Activated naive CD4-positive, alpha-beta T cell (primary cell): ENCODE data around the gene NOP53.
A peak's percentile ranks its signal among the peaks of the same experiment; 100 is the strongest.
"Not testable (repeated sequence)": the region's sequence is repeated elsewhere in the genome, so short reads cannot be mapped to it uniquely, and the experiment has no call there.

ENCODE experiments used
- DNase-seq, 4 experiments: peaks; one replicate each; lab custom pipeline; 2025; lab: John Stamatoyannopoulos, UW

NOP53 gene

DNA sequence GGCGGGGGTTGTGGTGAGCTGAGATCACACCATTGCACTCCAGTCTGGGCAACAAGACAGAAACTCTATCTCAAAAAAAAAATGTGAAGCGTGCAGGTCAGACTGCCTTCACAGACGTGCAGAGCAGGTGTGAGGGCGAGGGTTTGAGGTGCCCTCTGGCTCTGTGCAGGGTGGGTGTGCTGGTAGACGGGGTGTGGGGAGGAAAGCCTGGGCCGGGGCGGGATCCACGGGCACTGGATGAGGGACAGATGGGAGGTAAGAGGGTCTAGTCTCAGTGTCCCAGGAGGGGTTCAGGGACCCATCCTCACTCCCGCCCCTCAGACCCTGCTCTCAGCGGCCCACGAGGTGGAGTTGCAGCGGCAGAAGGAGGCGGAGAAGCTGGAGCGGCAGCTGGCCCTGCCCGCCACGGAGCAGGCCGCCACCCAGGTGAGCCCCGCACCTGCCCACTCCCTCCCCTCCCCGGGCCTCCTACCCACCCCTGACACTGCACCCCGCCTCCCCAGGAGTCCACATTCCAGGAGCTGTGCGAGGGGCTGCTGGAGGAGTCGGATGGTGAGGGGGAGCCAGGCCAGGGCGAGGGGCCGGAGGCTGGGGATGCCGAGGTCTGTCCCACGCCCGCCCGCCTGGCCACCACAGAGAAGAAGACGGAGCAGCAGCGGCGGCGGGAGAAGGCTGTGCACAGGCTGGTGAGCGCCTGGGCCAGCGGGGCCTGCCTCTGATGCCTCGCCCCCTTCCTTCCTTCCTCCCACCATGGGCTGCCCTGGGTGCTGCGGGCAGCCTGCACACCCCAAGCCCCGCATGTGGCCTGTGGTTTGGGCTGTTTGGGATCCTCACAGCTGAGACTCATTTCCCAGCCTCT, 9.1 kb downstream of the NOP53 start:
- no peak for DNase-seq

DNA sequence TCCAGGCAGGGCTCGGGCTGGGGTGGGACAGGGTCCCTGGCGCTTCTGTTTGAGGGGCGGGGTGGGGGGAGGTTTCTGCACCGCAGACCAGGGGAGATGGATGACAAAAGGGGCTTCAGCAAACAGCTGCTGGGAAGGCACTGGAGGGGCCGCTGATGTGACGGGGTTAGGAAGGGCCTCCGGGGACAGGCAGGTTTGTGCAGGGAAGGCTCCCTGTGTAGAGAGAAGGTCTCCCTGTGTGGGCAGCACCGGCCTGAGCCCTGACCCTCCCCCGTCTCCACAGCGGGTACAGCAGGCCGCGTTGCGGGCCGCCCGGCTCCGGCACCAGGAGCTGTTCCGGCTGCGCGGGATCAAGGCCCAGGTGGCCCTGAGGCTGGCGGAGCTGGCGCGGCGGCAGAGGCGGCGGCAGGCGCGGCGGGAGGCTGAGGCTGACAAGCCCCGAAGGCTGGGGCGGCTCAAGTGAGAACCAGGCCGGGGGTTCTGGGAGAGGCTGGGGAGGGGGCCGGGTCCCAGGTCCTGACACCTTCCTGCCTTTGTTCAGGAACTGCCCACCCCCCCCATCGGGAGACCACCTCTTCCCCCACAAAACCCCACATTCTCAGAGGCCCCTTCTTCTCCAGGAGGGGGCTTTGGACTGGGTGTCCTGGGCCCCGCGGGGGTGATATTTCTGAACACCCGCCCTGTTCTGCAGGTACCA, 9.9 kb downstream of the NOP53 start:
- DNase-seq, result no peak

DNA sequence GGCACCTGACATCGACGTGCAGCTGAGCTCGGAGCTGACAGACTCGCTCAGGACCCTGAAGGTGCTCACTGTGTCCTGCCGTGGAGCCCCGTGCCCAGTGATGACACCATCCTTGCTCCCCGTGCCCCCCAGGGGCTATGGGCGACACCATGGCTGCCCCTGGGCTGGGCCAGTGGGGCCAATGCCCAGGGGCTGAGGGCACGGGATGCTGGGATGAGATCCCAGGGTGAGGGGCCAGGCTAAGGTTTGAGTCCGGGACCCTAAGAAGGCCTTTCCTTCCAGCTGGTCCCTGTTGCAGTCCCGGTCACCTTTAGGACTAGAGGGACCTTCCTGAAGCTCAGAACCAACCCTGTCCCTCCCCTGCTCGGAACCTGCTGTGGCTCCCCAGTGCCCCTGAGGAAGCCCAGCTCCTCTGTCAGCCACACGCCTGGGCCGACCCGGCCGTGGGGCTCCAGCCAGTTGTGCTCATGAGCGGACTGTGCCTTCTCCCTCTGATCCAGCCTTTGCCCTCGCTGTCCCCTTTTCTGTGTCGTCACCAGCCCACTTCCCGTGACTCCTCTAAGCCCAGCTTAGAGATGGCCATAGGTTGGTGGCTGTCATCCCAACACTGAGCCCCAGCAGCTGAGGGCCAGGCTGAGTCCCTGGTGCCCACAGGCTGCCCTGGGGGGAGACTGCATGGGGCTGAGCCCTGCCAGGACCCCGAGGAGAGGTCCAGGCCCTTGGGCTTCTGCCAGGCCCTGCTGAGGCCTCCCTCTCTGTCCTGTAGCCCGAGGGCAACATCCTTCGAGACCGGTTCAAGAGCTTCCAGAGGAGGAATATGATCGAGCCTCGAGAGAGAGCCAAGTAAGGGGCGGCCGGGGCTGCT, 10.6 kb downstream of the NOP53 start:
- no peak for DNase-seq

DNA sequence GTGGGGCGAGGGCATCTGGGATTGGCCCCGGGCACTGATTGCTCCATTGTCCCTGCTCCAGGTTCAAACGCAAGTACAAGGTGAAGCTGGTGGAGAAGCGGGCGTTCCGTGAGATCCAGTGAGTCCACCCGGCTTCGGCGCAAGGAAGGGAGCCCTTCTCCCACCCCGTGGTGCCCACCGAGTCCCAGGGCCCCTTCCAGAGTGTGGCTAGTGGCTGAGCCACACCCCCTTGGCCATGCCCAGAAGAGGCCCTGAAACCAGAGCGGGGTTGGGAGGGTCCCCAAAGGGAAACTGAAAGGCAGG, 11.2 kb downstream of the NOP53 start:
- no peak for DNase-seq

DNA sequence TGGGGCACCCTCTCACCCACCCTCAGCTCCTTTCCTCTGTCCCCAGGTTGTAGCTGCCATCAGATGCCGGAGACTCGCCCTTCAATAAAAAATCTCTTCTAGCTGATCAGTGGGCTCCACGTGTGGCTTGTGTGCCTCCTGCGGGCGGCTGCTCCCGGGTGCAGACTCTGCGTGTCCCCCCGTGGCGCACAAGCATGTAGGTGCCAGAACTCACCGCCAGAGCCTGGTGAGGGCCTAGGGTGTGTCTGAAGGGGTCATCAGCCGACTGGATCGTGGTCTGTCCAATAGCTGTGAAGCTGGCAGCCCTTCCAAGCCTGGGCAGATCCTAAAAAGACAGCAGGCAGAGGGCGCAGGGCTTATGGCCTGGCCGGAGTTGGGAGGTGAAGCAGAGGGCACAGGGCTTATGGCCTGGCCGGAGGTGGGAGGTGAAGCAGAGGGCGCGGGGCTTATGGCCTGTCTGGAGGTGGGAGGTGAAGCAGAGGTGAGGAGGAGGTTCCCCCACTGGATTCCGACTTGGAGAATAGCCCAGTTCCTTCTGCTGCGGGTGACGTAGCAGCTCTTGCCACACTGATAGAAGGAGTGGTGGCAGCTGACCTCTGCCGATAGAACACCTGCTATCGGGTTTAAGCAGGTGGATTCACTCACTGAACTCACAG, 11.7 kb downstream of the NOP53 start:
- no peak for DNase-seq

DNA sequence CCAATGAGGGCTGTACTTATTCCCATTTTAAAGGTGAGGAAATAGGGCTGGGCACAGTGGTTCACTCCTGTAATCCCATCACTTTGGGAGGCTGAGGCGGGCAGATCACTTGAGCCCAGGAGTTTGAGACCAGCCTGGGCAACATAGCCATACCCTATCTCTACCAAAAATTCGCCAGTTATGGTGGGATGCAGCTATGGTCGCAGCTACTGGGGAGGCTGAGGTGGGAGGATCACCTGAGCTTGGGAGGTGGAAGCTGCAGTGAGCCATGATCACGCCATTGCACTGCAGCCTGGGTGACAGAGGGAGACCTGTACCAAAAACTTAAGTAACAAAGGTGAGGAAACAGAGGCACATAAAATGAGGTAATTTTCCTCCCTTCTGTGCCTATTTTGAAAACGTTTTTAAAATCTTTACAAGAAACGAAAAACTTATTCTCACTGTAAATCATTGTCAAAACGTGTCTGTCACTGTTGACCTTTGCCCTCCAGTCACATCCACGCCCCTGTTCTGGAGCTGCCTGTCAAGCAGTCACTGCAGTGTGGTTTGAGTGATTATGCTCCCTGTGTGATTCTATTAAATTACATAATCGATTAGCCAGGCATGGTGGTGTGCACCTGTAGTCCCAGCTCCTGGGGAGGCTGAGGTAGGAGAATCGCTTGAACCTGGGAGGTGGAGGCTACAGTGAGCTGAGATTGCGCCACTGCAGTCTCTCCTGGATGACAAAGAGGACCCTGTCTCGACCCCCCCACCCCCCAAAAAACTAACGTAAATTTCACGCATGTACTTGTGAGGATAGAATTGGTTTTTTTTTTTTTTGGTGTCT, 12.5 kb downstream of the NOP53 start:
- no peak for DNase-seq

DNA sequence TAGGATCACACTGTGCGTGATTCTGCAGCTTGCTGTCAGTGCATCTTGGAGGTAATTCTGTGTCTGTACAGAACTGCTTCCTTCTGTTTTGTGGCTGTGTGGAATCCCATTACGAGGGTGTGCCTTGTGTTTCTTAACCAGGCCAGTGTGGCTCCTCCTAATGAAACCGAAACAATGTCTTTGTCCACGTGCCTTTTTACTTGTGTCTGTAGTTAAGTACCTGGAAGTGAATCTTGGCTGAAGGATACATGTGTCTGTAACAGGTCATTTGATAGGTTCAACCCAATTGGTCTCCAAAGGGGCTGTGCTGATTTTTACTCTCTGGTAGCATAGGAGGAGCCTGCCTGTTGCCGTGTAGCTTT, 13.1 kb downstream of the NOP53 start:
- DNase-seq, result no peak

DNA sequence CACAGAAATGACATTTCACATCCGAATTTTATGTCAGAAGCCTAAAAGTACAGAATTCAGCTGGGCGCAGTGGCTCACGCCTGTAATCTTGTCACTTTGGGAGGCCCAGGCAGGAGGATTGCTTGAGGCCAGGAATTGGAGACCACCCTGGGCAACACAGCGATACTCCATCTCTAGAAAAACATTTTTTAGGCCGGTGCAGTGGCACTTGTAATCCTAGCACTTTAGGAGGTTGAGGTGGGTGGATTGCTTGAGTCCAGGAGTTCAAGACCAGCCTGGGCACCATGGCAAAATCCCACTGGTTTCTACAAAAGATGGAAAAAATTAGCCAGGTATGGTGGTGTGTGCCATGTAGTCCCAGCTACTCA, 15.3 kb downstream of the NOP53 start:
- no peak for DNase-seq

DNA sequence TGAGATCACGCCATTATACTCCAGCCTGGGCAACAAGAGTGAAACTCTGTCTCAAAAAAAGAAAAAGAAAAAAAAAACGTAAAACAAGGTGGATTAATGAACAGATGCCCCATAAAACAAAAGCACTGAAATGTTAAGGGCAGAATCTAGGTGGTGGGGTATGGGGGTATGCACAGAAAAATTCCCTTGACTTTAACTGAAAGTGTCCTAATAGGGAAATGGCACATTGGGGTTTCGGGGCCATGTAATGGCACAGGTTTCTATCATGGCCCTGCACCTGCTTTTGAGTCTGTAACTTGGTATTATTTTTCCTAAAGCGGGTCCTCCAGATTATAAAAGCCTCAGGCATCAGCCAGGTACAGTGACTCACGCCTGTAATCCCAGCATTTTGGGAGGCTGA, 16.2 kb downstream of the NOP53 start:
- no peak for DNase-seq

DNA sequence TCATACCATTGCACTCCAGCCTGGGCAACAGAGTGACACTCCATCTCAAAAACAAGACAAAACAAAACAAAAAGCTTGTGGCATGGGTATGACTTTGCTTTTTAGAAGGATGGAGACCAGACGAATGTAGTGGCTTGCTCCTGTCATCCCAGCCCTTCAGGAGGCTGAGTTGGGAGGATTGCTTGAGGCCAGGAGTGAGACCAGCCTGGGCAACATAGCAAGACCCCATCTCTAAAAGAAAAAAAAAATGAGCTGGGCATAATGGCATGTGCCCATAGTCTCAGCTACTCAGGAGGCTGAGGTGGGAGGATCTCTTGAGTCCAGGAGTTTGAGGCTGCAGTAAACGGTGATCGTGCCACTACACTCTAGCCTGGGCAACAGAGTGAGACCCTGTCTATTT, 16.8 kb downstream of the NOP53 start:
- no peak for DNase-seq

DNA sequence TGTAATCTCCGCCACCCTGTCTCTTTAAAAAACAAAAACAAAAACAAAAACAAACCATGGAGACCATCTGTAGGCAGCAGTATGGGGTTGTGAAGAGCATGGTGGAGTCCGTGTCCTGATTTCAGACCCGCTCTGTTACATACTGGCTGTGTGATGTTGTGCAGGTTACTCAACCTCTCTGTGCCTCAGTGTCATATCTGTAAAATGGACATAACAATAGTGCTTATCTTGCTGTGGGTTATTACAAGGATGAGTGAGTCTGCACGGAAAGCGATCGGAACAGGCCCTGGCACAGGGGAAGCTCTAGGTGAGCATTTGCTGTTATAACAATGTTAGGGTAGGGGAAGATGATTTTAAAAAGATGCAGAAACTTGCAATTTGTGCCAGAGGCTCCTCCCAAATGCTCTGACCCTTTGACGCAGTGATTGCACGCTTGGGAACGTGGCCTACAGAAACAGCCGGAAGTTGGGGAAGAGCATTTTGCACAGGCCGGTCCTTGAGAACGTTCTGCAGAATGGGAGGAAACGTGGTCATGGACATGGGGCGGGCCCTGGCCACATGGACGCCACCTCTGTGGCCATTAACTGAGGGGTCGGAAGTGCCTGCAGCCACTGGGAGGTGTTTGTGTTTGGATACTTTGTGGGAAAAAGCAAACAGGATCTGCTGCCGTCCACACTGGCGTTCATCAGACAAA, 17.4 kb downstream of the NOP53 start:
- no peak for DNase-seq

DNA sequence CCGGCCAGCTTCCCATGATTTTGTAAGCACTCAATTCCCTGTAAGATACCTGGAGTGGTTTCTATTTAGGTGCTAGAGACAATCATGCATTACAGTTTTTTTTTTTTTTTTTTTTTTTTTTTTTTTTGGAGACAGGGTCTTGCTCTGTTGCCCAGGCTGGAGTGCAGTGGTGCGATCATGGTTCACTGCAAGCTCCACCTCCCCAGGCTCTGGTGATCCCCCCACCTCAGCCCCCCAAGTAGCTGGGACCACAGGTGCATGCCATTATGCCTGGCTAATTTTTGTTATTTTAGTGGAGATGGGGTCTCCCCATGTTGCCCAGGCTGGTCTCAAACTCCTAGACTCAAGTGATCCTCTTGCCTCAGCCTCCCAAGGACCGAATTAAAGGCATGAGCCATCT, 19.4 kb downstream of the NOP53 start:
- DNase-seq, result not testable (repeated sequence)

DNA sequence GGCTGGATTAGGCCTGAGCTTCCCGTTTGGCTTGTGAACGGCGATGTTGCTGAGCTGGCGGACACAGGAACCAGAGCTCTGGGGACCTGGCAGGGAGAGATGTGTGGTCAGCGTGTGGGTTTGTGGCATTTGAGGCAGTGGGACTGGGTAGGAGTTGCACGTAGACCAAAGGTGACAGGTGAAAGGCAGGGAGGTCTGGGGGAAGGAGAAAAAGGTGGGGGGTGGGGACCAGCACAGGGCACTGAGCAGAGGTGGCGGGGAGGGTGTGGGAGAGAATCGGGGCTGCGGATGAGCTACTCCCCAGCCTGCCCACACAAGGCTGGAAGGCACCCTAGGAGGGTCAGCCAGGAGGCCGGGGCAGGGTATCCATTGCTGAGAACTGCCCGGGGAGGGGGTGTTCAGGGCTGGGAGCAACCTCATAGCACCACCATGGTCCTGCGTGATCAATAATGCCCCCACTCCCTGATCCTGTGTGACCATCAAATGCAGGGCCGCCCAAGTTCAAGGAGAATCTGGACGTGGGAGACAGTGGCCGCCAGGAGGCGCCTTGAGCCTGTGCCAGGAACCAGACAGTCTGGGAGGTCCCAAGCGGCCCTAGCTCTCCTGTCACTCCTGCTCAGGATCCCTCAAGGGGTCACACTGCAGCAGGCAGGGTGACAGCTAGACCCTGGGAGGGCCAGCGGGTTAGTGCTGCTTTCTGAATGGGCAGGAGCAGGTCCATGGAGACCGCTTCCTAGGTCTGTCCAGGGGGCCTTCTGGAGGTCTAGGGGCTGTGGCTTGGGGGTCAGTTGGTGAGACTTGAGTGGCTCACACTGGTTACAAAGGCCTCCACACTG, 20.4 kb downstream of the NOP53 start:
- DNase-seq, result peak in 2 of 4 experiments; percentile 10 to 33

DNA sequence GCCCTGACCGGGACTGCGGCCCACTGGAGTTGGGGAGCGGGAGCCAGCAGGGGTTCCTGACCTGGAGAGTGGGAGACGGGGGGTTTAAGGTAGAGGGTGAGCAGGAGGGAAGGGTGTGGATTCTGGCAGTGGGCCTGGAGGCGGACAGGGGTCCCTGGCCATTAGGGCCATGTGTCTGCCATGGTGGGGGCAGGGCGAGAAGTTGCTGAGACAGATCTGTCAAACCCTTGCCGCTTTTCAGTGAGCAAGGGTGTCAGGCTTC, 20.9 kb downstream of the NOP53 start:
- no peak for DNase-seq

DNA sequence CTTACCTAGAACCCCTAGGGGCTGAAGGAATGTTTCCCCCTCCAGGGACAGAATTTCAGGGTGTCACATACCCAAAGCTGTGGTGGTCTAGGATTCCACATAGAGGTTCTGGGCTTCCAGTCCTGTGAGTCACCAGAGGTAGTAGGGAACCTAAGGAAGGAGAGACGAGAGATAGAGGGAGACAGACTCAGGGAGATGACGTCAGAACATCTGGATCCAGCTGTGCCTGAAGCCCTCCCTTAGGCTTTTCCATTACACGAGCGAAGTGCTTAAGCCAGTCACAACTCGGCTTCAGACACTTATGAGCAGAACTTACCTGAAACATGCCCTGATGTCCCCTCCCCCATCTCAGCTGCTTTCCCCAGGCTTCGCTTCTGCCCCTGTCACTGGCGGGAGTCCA, 21.3 kb downstream of the NOP53 start:
- DNase-seq, result no peak

DNA sequence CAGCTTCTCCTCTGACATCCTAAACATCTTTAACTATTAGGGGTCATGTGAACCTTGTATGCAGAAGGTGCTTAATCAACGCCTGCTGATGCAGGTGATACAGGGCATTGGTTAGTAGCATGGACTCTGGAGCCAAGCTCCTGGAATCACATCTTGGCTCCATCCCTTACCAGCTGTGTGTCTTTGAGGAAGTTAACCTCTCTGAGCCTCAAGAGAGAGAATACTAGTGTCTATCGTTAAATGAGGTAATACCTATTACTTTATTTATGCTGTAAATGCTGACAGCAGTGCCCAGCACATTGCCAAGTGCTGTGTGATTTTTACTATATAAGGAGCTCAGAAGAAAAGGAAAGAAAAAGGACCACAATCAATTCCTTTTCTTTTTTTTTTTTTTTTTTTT, 22.0 kb downstream of the NOP53 start:
- no peak for DNase-seq

DNA sequence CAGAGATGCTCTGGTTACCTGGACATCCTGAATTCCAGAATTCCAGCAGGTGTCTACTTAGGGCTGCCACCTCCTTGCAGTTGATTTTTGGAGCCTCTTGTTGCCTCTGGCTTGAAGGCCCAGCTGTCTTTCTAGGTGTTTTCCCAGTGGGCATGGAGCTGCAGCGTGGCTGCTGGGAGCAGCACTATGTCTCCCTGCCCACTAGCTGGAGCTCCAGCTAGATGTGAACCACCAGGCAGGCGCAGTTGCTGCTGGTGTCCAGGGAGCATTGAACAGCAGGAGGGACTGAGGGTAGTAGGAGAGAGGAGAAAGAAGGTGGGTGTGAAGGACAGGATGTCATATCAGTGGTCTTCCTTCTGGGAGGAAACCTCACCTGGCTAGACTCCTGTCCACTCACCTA, 23.3 kb downstream of the NOP53 start:
- DNase-seq, result no peak

DNA sequence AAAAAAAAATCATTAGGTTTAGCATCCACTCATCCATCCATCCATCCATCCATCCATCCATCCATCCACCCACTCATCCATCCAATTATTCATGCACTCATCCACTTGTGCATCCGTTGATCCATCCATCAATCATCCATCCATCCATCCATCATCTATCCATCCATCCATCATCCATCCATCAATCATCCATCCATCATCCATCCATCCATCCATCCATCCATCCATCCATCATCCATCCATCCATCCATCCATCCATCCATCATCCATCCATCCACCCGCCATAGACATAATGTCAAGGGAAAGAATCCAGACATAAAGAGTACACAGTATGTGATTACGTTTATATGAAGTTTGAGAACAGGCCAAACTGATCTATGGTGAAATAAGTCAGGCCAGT, 24.2 kb downstream of the NOP53 start:
- no peak for DNase-seq

DNA sequence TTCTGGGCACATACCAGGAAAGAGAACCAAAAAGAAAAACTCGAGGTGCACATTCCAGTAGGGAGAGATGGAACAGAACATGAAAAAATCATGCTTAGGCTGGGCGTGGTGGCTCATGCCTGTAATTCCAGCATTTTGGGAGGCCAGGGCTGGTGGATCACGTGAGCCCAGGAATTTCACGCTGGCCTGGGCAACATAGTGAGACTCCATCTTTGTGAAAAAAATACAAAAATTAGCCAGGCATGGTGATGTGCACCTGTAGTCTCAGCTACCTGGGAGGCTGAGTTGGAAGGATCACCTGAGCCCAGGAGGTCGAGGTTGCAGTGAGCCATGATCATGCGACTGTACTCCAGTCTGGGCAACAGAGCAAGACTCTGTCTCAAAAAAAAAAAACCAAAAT, 25.9 kb downstream of the NOP53 start:
- DNase-seq, result not testable (repeated sequence)

DNA sequence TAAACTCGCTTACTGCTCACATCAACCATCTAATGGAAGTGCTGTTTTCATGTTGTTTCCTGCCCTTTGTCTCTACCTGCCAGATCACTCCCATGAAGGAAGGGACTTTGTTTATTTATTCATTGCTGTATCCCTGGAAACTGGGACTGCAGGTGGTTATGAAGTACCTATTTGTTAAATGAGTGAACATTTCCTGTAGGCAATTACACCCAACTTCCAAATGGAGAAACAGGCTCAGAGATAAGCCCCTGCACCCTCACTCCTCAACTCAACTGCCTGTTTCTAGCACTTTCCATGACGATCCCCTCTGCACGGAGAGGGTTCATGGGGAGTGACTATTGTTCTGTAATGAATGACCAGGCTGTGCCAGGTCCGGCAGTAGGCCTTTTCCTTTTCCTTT, 31.2 kb downstream of the NOP53 start:
- no peak for DNase-seq
